Activated CD4-positive, alpha-beta T cell treated with anti-CD3 and anti-CD28 coated beads, Interleukin-2, amount 10 ng/mL, durations not matched to agents 24 days and 14 days (primary cell): Measurements from ENCODE around the gene GTF2I. TPM values are rescaled to one million over a fixed set of nuclear protein-coding genes. Genes with fewer than 3 reads are reported as not detected.

Experiments used
- DNase-seq: peaks from one replicate; pipeline ENCODE4 v3.0.0; 2022
- H3K27ac Mint-ChIP-seq: one replicate; pipeline ENCODE4 v1.8.0; 2022; ENCODE audit warnings: mild to moderate bottlenecking, mixed read lengths
- H3K27me3 Mint-ChIP-seq: one replicate; pipeline ENCODE4 v1.8.0; 2022; ENCODE audit warnings: mixed read lengths
- H3K36me3 Mint-ChIP-seq: one replicate; pipeline ENCODE4 v1.8.0; 2022; ENCODE audit warnings: low read depth, mild to moderate bottlenecking, mixed read lengths
- H3K4me1 Mint-ChIP-seq: one replicate; pipeline ENCODE4 v1.8.0; 2021; ENCODE audit warnings: mixed read lengths
- H3K4me3 Mint-ChIP-seq: one replicate; pipeline ENCODE4 v1.8.0; 2022; ENCODE audit warnings: mild to moderate bottlenecking, moderate library complexity, mixed read lengths
- H3K9me3 Mint-ChIP-seq: one replicate; pipeline ENCODE4 v1.8.0; 2021; ENCODE audit warnings: mixed read lengths
- intact Hi-C: fragments of 100-400 bp; cut with micrococcal nuclease; formaldehyde crosslinking; loops from one replicate; pipeline ENCODE4 v1.15.1; 2023
- total RNA-seq: library from RNA; stranded (reverse); gene quantifications from 2 replicates; pipeline ENCODE4 v1.2.3, GENCODE V29; 2022

GTF2I gene
- total RNA-seq = 185 and 189 TPM in 2 replicates

GRCh38 chr7:74657692-74658177 is at the start of gene GTF2I:
GTF2I (plus strand) TSS chr7:74657718; CDS start chr7:74689129, 31,411 bp downstream.
- peaks cover 45% of the 10 kb centered on the region for H3K4me1 Mint-ChIP-seq
- DNase-seq = no peak
- H3K4me3 Mint-ChIP-seq = peak within 1 kb of the TSS; percentile 91
- intact Hi-C loops = loop anchor here (2.0 kb wide), 3 partner anchors 13 to 205 kb away; partner anchors contain the start of gene GTF2IRD1
- H3K9me3 Mint-ChIP-seq = no peaks in the 10 kb centered on the region
- peak within 1 kb of the TSS; percentile 95 for H3K27ac Mint-ChIP-seq
- peaks cover 14% of the 10 kb centered on the region for H3K36me3 Mint-ChIP-seq
- H3K27me3 Mint-ChIP-seq = peaks cover 2% of the 10 kb centered on the region

- DNase-seq = no peak
- no peak overlapping the region for H3K27ac Mint-ChIP-seq
- H3K36me3 Mint-ChIP-seq = no peaks in the 10 kb centered on the region
- no peak overlapping the region for H3K4me3 Mint-ChIP-seq
- peaks cover 1% of the 10 kb centered on the region for H3K27me3 Mint-ChIP-seq
- no peaks in the 10 kb centered on the region for H3K9me3 Mint-ChIP-seq
- intact Hi-C loops = no loop called here
- H3K4me1 Mint-ChIP-seq = peaks cover 11% of the 10 kb centered on the region
Measured at GRCh38 chr7:74612015-74612829, 45.3 kb upstream of the GTF2I start.

- Mint-ChIP-seq H3K36me3 (no peaks in the 10 kb centered on the region), H3K27me3 (no peaks in the 10 kb centered on the region), H3K27ac (peak overlapping the region; percentile 74), H3K4me1 (peaks cover 15% of the 10 kb centered on the region), H3K4me3 (peak overlapping the region; percentile 41), H3K9me3 (no peaks in the 10 kb centered on the region)
- intact Hi-C loops = loop anchor here (2.0 kb wide), 1 partner anchor 41 kb away; the partner anchor contains the start of gene GTF2I
- peak; percentile 60 for DNase-seq
Measured at GRCh38 chr7:74615933-74616780, 41.4 kb upstream of the GTF2I start.

GRCh38 chr7:74617180-74617744 is 40.3 kb upstream of the GTF2I start:
- Mint-ChIP-seq H3K27me3 (no peaks in the 10 kb centered on the region), H3K4me1 (peaks cover 15% of the 10 kb centered on the region), H3K9me3 (no peaks in the 10 kb centered on the region), H3K4me3 (peak overlapping the region; percentile 72), H3K36me3 (no peaks in the 10 kb centered on the region), H3K27ac (peak overlapping the region; percentile 95)
- intact Hi-C loops = loop anchor here (2.0 kb wide), 1 partner anchor 40 kb away; the partner anchor contains the start of gene GTF2I
- DNase-seq = peak; percentile 71

- Mint-ChIP-seq H3K27ac (no peak overlapping the region), H3K4me3 (no peak overlapping the region), H3K9me3 (no peaks in the 10 kb centered on the region), H3K27me3 (no peaks in the 10 kb centered on the region), H3K36me3 (no peaks in the 10 kb centered on the region), H3K4me1 (peaks cover 15% of the 10 kb centered on the region)
- DNase-seq = no peak
- intact Hi-C loops = no loop called here
Measured at GRCh38 chr7:74619235-74619860, 38.2 kb upstream of the GTF2I start.

GRCh38 chr7:74622228-74622749 is 35.2 kb upstream of the GTF2I start:
- intact Hi-C loops = no loop called here
- no peak overlapping the region for H3K4me3 Mint-ChIP-seq
- peaks cover 6% of the 10 kb centered on the region for H3K4me1 Mint-ChIP-seq
- H3K9me3 Mint-ChIP-seq = no peaks in the 10 kb centered on the region
- H3K27ac Mint-ChIP-seq = no peak overlapping the region
- no peaks in the 10 kb centered on the region for H3K36me3 Mint-ChIP-seq
- H3K27me3 Mint-ChIP-seq = no peaks in the 10 kb centered on the region
- DNase-seq = no peak

- intact Hi-C loops = no loop called here
- Mint-ChIP-seq H3K36me3 (no peaks in the 10 kb centered on the region), H3K27ac (no peak overlapping the region), H3K4me1 (peaks cover 2% of the 10 kb centered on the region), H3K27me3 (no peaks in the 10 kb centered on the region), H3K9me3 (no peaks in the 10 kb centered on the region), H3K4me3 (no peak overlapping the region)
- no peak for DNase-seq
Measured at GRCh38 chr7:74623135-74623534, 34.4 kb upstream of the GTF2I start.

GRCh38 chr7:74625446-74625845 is 32.1 kb upstream of the GTF2I start:
- DNase-seq = no peak
- Mint-ChIP-seq H3K27me3 (no peaks in the 10 kb centered on the region), H3K9me3 (no peaks in the 10 kb centered on the region), H3K27ac (no peak overlapping the region), H3K4me1 (peaks cover 2% of the 10 kb centered on the region), H3K4me3 (no peak overlapping the region), H3K36me3 (no peaks in the 10 kb centered on the region)
- intact Hi-C loops = no loop called here

GRCh38 chr7:74627661-74628411 is 29.7 kb upstream of the GTF2I start:
- no peak overlapping the region for H3K4me3 Mint-ChIP-seq

GRCh38 chr7:74632505-74632904 is 25.0 kb upstream of the GTF2I start:
- Mint-ChIP-seq H3K27ac (no peak overlapping the region), H3K4me3 (no peak overlapping the region), H3K4me1 (no peaks in the 10 kb centered on the region), H3K9me3 (no peaks in the 10 kb centered on the region), H3K36me3 (no peaks in the 10 kb centered on the region), H3K27me3 (no peaks in the 10 kb centered on the region)
- intact Hi-C loops = no loop called here
- DNase-seq = no peak

More at GRCh38 chr7:74627661-74628411, 29.7 kb upstream of the GTF2I start:
- H3K4me1 Mint-ChIP-seq = peaks cover 2% of the 10 kb centered on the region
- no peaks in the 10 kb centered on the region for H3K27me3 Mint-ChIP-seq
- intact Hi-C loops = no loop called here
- no peaks in the 10 kb centered on the region for H3K9me3 Mint-ChIP-seq
- no peak for DNase-seq
- H3K36me3 Mint-ChIP-seq = no peaks in the 10 kb centered on the region
- H3K27ac Mint-ChIP-seq = no peak overlapping the region

- H3K27me3 Mint-ChIP-seq = no peaks in the 10 kb centered on the region
- intact Hi-C loops = no loop called here
- no peaks in the 10 kb centered on the region for H3K9me3 Mint-ChIP-seq
- no peaks in the 10 kb centered on the region for H3K4me1 Mint-ChIP-seq
- DNase-seq = no peak
- H3K36me3 Mint-ChIP-seq = no peaks in the 10 kb centered on the region
- H3K4me3 Mint-ChIP-seq = no peak overlapping the region
- no peak overlapping the region for H3K27ac Mint-ChIP-seq
Measured at GRCh38 chr7:74633451-74633921, 24.0 kb upstream of the GTF2I start.

GRCh38 chr7:74637745-74638144 is 19.8 kb upstream of the GTF2I start:
- H3K36me3 Mint-ChIP-seq = no peaks in the 10 kb centered on the region
- H3K27ac Mint-ChIP-seq = no peak overlapping the region
- no peaks in the 10 kb centered on the region for H3K27me3 Mint-ChIP-seq
- no peak overlapping the region for H3K4me3 Mint-ChIP-seq
- H3K9me3 Mint-ChIP-seq = no peaks in the 10 kb centered on the region
- intact Hi-C loops = no loop called here
- DNase-seq = no peak
- peaks cover 7% of the 10 kb centered on the region for H3K4me1 Mint-ChIP-seq
